Astrocyte of the hippocampus (primary cell): ENCODE measurements around the gene SYPL2.

Experiments used
- DNase-seq: peaks from one replicate; pipeline ENCODE4 v3.0.0; 2011; ENCODE audit warnings: low read depth, low spot score

Gene SYPL2

GRCh38 chr1:109491372-109491771, 25.0 kb downstream of the SYPL2 start:
- DNase-seq, result no peak

DNA sequence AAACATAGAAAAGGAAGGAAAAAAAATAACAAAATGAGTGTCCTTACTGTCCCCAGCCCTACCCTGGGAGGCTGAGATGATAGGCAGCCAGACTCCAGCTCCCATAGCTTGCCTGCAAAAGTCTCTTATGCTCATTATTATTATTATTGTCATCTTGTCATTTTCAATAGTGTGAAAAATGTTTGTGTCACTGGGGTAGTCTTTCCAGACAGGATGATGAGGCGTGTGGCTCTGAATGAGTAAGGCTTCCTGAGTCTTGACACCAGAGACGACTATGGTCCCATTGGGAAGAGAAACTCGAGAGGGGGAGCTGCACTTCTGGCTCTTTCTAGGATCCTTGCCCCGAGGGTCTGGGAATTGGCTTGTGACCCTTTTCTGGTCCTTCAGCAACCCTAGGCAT, 26.4 kb downstream of the SYPL2 start:
- DNase-seq, result no peak

- DNase-seq, result no peak
These were observed 26.9 kb downstream of the SYPL2 start for GRCh38 chr1:109493227-109493626.

- DNase-seq, result peak; percentile 96
These were observed 27.6 kb downstream of the SYPL2 start, which contains the start of gene CYB561D1 for GRCh38 chr1:109493805-109494539. Gene CYB561D1 (plus strand): TSS chr1:109494094. CDS start chr1:109494140, 46 bp downstream.

DNA sequence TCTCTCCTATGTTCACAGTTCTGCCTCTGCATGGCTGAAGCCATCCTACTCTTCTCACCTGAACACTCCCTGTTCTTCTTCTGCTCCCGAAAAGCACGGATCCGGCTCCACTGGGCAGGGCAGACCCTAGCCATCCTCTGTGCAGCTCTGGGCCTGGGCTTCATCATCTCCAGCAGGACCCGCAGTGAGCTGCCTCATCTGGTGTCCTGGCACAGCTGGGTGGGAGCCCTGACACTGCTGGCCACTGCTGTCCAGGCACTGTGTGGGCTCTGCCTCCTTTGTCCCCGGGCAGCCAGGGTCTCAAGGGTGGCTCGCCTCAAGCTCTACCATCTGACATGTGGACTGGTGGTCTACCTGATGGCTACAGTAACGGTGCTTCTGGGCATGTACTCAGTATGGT, 29.4 kb downstream of the SYPL2 start:
- DNase-seq, result no peak

- DNase-seq, result no peak
These were observed 31.3 kb downstream of the SYPL2 start for GRCh38 chr1:109497449-109498160.

DNA sequence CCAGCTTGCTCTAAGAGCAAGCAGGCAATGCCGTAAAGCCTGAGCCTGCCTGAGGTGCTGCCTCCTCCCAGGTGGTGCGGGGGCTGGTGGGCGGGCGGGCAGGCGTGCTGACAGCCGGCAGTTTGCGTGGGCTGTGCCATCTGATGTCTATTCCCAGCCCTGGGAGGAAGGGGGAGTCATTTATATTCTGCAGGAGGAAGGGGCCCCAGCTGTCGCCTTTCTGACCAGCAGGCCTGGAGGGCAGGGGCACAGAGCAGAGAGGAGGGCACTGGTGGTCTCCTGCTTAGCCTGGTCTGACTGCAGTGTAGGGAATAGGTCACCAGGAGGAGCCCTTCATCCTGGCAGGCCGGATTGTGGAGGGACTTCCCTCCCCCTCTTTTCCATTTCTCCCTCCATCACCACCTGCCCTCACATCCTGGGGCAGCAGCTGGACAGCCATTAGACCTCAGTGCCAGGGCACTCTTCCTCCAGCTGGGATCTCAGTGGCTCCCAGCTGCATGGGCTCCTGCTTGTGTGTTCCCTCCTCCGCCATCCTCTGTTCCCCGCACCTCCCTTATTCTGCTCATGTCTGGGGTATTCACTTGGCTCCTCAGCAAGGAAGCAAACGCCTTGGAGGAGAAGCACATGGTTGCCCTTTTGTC, 31.9 kb downstream of the SYPL2 start:
- peak; percentile 62 for DNase-seq

DNA sequence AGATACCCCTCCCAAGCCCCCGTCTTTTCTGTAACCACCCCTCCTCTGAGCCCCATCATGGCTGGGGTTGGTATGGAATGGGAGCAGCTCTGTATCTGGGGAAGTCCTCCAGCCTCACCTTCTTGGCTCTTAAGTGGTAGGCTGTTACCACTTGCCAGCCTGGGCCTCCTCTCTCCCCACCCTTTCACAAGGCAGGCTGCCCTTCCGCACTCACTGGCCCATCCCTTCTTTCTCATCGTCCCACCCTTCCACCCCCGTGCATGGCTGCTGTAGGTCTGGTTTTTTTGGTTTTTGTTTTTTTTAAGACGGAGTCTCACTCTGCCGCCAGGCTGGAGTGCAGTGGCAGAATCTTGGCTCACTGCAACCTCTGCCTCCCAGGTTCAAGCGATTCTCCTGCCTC, 32.7 kb downstream of the SYPL2 start:
- no peak for DNase-seq

GRCh38 chr1:109499661-109500536, 33.6 kb downstream of the SYPL2 start:
- peak; percentile 74 for DNase-seq

GRCh38 chr1:109500941-109501381, 34.6 kb downstream of the SYPL2 start:
- peak; percentile 86 for DNase-seq

DNA sequence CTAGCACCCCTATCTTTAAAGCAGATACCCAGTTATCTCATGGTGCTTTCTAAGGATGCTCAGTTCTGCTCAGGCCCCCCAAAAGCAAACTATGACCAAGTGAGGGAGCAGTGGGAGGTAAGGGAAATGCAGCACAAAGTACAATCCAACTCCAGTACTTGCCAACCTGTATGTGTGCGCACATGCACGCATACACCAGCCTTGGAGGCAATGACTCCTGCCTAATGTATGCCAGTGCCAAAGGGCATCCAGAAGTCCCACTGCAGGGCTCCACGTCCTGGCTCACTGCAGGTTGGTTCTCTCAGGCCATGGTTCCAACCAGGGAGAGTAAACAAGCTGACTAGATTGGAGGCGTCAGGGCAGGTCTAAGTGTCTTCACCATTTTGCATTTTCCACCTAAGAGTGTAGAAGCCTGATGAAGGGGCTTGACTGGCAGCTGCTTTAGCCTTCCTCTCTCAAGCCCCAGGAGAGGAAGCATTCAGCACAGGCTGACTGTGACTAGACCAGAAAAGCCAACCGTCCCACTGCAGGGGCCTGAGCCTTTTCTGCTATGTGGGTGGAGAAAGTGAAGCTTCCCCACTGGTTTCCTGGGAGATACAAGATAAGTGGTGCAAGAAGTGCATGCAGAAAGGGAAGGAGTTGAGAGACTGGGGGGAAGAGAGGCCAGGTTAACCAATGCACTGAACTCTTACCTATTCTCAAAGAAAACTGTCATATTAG, 35.5 kb downstream of the SYPL2 start:
- no peak for DNase-seq

DNA sequence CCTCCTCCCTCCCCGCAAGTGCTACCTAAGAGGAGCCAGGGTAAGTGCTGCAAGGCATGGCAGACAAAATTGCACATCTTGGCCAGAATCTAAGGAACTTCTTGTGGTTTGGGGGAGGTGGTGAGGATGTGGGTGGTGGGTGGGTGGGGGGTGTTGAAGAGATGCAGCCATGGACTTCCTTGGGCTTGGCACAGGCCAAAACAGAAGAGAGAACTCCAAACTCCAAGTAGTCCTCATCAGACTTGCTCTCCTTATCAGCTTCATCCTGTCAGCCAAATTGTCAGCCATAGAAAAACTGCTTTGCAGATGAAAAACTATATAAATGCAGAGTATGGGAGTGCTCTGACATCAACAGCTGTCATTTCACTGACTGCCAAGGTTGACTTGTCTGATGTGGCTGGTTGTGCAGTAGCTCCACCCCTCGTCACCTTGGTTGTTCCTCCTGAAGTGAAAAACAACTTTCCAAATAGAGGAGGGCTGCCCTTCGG, 36.1 kb downstream of the SYPL2 start:
- no peak for DNase-seq

DNA sequence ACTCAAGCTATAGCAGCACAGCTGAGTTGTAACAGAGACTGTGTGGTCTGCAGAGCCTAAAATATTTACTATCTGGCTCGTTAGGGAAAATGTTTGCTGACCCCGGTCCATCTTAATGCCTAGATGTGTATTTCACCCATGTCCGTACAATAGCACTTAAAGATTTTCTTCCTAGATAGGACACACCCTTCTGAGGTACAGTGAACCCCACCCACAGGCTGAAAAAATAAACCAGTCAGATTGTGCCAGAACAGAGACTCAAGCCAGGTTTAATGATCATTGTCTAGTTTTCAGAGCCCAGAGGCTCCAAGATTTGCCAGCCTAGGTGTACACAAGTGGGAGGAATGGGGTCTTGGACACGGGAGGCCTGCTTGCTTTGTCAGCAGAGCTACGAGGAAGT, 37.6 kb downstream of the SYPL2 start:
- no peak for DNase-seq

DNA sequence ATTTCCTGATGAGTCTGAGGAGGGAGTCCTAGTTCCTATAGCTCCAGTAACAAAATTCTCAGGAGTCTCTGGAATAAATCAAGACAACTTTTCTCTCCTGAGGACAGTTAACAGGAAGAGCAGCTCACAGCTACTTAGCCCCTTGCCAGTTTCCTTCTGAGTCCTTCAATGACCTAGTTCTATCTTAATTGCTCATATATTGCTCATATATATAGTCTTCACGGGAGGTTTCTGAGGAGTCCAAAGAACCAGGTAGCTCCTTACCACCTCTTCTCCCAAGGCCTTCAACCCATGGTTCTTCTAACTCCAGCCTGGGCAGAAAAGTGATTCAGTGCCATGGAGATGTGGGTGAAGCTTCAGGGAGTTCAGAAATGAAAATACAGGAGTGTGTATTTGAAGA, 38.6 kb downstream of the SYPL2 start:
- no peak for DNase-seq

- DNase-seq, result no peak
These were observed 41.9 kb downstream of the SYPL2 start for GRCh38 chr1:109508001-109508872.

DNA sequence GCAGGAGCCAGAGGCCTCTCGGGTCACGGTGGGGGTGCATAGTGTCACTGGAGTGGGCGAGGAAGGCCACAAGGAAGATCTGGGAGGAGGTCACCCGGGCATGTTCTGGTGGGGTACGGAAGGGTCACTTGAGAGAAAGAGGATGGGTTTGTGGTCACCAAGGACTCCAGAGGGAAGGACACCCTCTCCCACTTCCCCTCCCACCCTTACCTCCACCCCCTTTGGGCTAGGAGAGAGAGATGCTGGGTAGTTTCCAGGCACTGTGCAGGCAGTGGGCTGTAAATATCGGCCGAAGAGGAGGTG, 42.5 kb downstream of the SYPL2 start:
- DNase-seq, result no peak

GRCh38 chr1:109509176-109510134, 43.1 kb downstream of the SYPL2 start, which contains the start of gene AMIGO1:
Gene AMIGO1 (minus strand): TSS chr1:109509727. CDS start chr1:109508912, 815 bp downstream.
- peak; percentile 75 for DNase-seq

- DNase-seq, result no peak
These were observed 46.9 kb downstream of the SYPL2 start for GRCh38 chr1:109513110-109513710.
